Measurements from ENCODE around the gene HMCN2.

Gene HMCN2

GRCh38 chr9:130311003-130311402 lies 45.4 kb downstream of the HMCN2 start:
- H3K4me3 ChIP-seq (ENCODE audit: control insufficient read depth, low read depth, low read length): no peak overlapping the region
- TF ChIP-seq, protein P1, sequence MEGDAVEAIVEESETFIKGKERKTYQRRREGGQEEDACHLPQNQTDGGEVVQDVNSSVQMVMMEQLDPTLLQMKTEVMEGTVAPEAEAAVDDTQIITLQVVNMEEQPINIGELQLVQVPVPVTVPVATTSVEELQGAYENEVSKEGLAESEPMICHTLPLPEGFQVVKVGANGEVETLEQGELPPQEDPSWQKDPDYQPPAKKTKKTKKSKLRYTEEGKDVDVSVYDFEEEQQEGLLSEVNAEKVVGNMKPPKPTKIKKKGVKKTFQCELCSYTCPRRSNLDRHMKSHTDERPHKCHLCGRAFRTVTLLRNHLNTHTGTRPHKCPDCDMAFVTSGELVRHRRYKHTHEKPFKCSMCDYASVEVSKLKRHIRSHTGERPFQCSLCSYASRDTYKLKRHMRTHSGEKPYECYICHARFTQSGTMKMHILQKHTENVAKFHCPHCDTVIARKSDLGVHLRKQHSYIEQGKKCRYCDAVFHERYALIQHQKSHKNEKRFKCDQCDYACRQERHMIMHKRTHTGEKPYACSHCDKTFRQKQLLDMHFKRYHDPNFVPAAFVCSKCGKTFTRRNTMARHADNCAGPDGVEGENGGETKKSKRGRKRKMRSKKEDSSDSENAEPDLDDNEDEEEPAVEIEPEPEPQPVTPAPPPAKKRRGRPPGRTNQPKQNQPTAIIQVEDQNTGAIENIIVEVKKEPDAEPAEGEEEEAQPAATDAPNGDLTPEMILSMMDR (IDR thresholded peaks at IDR 0.05; ENCODE audit: control insufficient read depth, insufficient read depth, low read depth, low read length, missing control alignments): no peak
- no peak for DNase-seq (ENCODE audit: low read depth)

- H3K4me3 ChIP-seq (ENCODE audit: control insufficient read depth, low read depth, low read length): no peak overlapping the region
- DNase-seq (ENCODE audit: low read depth): no peak
- TF ChIP-seq, protein P1 (IDR thresholded peaks at IDR 0.05; ENCODE audit: control insufficient read depth, insufficient read depth, low read depth, low read length, missing control alignments): no peak
Observed at GRCh38 chr9:130311408-130312140, 46.0 kb downstream of the HMCN2 start.

GRCh38 chr9:130313103-130313858 lies 47.7 kb downstream of the HMCN2 start:
- H3K4me3 ChIP-seq (ENCODE audit: control insufficient read depth, low read depth, low read length): no peak overlapping the region
- TF ChIP-seq, protein P1 (IDR thresholded peaks at IDR 0.05; ENCODE audit: control insufficient read depth, insufficient read depth, low read depth, low read length, missing control alignments): no peak
- DNase-seq (ENCODE audit: low read depth): no peak

DNA sequence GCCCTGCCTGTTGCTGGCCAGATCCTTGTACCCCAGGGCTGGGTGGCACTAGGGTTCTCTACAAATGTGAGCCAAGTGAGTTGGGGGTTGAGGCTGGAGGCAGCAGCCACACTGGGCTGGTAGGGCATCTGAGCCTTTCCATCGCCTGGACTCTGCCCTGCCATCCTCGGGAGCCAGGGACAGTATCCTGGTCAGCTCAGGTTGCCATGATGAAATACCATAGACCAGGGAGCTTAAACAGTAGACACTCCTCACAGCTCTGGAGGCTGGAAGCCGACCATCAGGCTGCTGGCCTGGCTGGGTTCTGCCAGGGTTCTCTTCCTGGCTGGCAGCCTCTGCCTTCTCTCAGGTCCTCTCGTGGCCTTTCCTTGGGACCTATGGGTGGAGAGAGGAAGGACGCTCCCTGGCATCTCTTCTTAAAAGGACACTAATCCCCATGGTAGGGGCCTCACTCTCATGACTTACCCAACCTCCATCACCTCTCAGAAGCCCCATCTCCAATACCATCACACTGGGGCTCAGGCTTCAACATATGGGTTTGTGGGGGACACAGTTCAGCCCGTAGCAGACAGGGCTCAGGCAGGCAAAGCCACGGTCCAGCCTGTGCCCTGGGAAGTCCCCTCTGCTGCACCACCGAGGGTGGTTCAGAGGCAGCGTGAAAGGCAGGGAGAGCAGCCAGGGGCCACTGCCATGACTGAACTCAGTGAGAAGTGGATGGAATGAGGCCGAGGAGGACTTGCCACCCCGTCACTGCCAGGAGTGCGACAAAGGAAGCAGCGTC lies 50.1 kb downstream of the HMCN2 start:
- no peak for DNase-seq (ENCODE audit: low read depth)
- no peak overlapping the region for H3K4me3 ChIP-seq (ENCODE audit: control insufficient read depth, low read depth, low read length)
- TF ChIP-seq, protein P1 (IDR thresholded peaks at IDR 0.05; ENCODE audit: control insufficient read depth, insufficient read depth, low read depth, low read length, missing control alignments): no peak

- no peak overlapping the region for H3K4me3 ChIP-seq (ENCODE audit: control insufficient read depth, low read depth, low read length)
- TF ChIP-seq, protein P1 (IDR thresholded peaks at IDR 0.05; ENCODE audit: control insufficient read depth, insufficient read depth, low read depth, low read length, missing control alignments): no peak
- DNase-seq (ENCODE audit: low read depth): no peak
Observed at GRCh38 chr9:130316430-130316829, 50.9 kb downstream of the HMCN2 start.

GRCh38 chr9:130319300-130319699 lies 53.7 kb downstream of the HMCN2 start:
- no peak overlapping the region for H3K4me3 ChIP-seq (ENCODE audit: control insufficient read depth, low read depth, low read length)
- no peak for DNase-seq (ENCODE audit: low read depth)
- TF ChIP-seq, protein P1 (IDR thresholded peaks at IDR 0.05; ENCODE audit: control insufficient read depth, insufficient read depth, low read depth, low read length, missing control alignments): no peak
